Measurements from ENCODE around the gene F10.

F10 gene

GRCh38 chr13:113094410-113094800, 28.2 kb upstream of the F10 start:
- H3K27me3 ChIP-seq (ENCODE audit: insufficient read depth, low read length, poor library complexity, severe bottlenecking) = no peaks in the 10 kb centered on the region
- no peak overlapping the region for H2AFZ ChIP-seq (ENCODE audit: low read length)
- no peaks in the 10 kb centered on the region for H3K9me2 ChIP-seq (replicated peaks; ENCODE audit: low read depth, low read length)
- no peak overlapping the region for H3K9ac ChIP-seq (ENCODE audit: low read depth, low read length, poor library complexity, severe bottlenecking)
- H3F3A ChIP-seq (ENCODE audit: low read depth) = no peaks in the 10 kb centered on the region
- no peaks in the 10 kb centered on the region for H3K4me1 ChIP-seq (ENCODE audit: insufficient read depth, low read length, poor library complexity, severe bottlenecking)
- H4K20me1 ChIP-seq (ENCODE audit: insufficient read depth, low read length, poor library complexity, severe bottlenecking) = no peaks in the 10 kb centered on the region
- no peak overlapping the region for H3K4me2 ChIP-seq (ENCODE audit: low read depth, low read length, poor library complexity, severe bottlenecking)
- H3K4me3 ChIP-seq (ENCODE audit: low read length, poor library complexity, severe bottlenecking) = no peak overlapping the region
- H3K9me3 ChIP-seq (ENCODE audit: insufficient read depth, low read depth, low read length) = no peaks in the 10 kb centered on the region
- H3K36me3 ChIP-seq (ENCODE audit: insufficient read depth, low read length) = no peaks in the 10 kb centered on the region
- TF ChIP-seq, protein P1, sequence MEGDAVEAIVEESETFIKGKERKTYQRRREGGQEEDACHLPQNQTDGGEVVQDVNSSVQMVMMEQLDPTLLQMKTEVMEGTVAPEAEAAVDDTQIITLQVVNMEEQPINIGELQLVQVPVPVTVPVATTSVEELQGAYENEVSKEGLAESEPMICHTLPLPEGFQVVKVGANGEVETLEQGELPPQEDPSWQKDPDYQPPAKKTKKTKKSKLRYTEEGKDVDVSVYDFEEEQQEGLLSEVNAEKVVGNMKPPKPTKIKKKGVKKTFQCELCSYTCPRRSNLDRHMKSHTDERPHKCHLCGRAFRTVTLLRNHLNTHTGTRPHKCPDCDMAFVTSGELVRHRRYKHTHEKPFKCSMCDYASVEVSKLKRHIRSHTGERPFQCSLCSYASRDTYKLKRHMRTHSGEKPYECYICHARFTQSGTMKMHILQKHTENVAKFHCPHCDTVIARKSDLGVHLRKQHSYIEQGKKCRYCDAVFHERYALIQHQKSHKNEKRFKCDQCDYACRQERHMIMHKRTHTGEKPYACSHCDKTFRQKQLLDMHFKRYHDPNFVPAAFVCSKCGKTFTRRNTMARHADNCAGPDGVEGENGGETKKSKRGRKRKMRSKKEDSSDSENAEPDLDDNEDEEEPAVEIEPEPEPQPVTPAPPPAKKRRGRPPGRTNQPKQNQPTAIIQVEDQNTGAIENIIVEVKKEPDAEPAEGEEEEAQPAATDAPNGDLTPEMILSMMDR (conservative IDR thresholded peaks at IDR 0.05; ENCODE audit: low read length) = no peak
- no peak for TF ChIP-seq EZH2phosphoT487 (IDR thresholded peaks at IDR 0.05; ENCODE audit: borderline replicate concordance)
- no peaks in the 10 kb centered on the region for H3K79me2 ChIP-seq (ENCODE audit: insufficient read depth, low read length)

DNA sequence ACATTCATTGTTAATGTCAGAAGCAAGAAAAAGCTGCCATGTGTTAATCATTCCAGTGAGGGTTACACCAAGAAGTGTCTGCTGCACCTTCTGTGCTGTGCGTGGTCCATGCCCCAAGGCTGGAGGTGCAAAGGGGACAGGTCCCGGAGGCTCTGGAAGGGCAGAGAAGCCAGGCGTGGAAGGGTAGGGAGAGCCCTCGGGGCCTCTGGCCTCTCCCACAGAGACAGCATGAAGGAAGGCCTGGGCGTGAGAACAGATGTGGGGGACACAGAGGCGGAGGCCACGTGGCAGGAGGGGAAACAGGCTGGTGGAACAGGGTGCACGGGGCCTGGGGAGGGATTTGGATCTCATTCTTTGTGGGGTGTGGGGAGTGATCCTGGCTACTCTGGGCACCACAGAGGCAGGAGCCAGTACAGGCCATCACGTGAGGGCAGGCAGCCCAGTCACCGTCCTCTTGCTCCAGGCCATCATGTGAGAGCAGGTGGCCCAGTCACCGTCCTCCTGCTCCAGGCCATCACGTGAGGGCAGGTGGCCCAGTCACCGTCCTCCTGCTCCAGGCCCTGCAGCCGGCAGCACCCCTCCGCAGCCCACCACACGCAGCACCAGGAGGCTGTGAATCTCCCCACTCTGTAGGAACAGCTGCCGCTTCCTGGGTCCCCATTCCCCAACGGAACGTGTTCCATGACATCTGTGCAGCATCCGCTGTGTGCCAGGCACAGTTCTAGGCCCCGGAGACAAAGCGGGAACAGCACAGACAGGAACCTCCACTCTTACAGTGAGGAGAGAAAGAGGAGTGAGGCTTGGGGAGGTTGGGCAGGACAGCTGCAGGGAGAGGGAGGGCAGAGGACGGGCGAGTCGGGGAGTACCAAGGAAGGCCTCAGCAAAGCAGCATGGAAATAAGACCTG, 27.2 kb upstream of the F10 start:
- H3K9me3 ChIP-seq (ENCODE audit: insufficient read depth, low read depth, low read length) = no peaks in the 10 kb centered on the region
- H3K4me1 ChIP-seq (ENCODE audit: insufficient read depth, low read length, poor library complexity, severe bottlenecking) = no peaks in the 10 kb centered on the region
- H3K4me3 ChIP-seq (ENCODE audit: low read length, poor library complexity, severe bottlenecking) = no peak overlapping the region
- no peaks in the 10 kb centered on the region for H3F3A ChIP-seq (ENCODE audit: low read depth)
- H3K4me2 ChIP-seq (ENCODE audit: low read depth, low read length, poor library complexity, severe bottlenecking) = no peak overlapping the region
- H3K9me2 ChIP-seq (replicated peaks; ENCODE audit: low read depth, low read length) = no peaks in the 10 kb centered on the region
- no peaks in the 10 kb centered on the region for H3K27me3 ChIP-seq (ENCODE audit: insufficient read depth, low read length, poor library complexity, severe bottlenecking)
- no peak overlapping the region for H3K9ac ChIP-seq (ENCODE audit: low read depth, low read length, poor library complexity, severe bottlenecking)
- H3K79me2 ChIP-seq (ENCODE audit: insufficient read depth, low read length) = no peaks in the 10 kb centered on the region
- TF ChIP-seq, protein P1 (conservative IDR thresholded peaks at IDR 0.05; ENCODE audit: low read length) = no peak
- no peak for TF ChIP-seq EZH2phosphoT487 (IDR thresholded peaks at IDR 0.05; ENCODE audit: borderline replicate concordance)
- no peaks in the 10 kb centered on the region for H3K36me3 ChIP-seq (ENCODE audit: insufficient read depth, low read length)
- H2AFZ ChIP-seq (ENCODE audit: low read length) = no peak overlapping the region
- H4K20me1 ChIP-seq (ENCODE audit: insufficient read depth, low read length, poor library complexity, severe bottlenecking) = no peaks in the 10 kb centered on the region

GRCh38 chr13:113096052-113096744, 26.4 kb upstream of the F10 start:
- Histone ChIP-seq H3K4me2 (ENCODE audit: low read depth, low read length, poor library complexity, severe bottlenecking) (no peak overlapping the region), H3K9me3 (ENCODE audit: insufficient read depth, low read depth, low read length) (no peaks in the 10 kb centered on the region), H3K4me1 (ENCODE audit: insufficient read depth, low read length, poor library complexity, severe bottlenecking) (no peaks in the 10 kb centered on the region)

More at GRCh38 chr13:113096052-113096744, 26.4 kb upstream of the F10 start:
- no peak overlapping the region for H2AFZ ChIP-seq (ENCODE audit: low read length)
- no peak for TF ChIP-seq EZH2phosphoT487 (IDR thresholded peaks at IDR 0.05; ENCODE audit: borderline replicate concordance)
- TF ChIP-seq, protein P1 (conservative IDR thresholded peaks at IDR 0.05; ENCODE audit: low read length) = no peak
- no peaks in the 10 kb centered on the region for H3F3A ChIP-seq (ENCODE audit: low read depth)
- H3K9me2 ChIP-seq (replicated peaks; ENCODE audit: low read depth, low read length) = no peaks in the 10 kb centered on the region
- no peaks in the 10 kb centered on the region for H3K36me3 ChIP-seq (ENCODE audit: insufficient read depth, low read length)
- no peaks in the 10 kb centered on the region for H3K79me2 ChIP-seq (ENCODE audit: insufficient read depth, low read length)
- H3K4me3 ChIP-seq (ENCODE audit: low read length, poor library complexity, severe bottlenecking) = no peak overlapping the region
- H3K27me3 ChIP-seq (ENCODE audit: insufficient read depth, low read length, poor library complexity, severe bottlenecking) = no peaks in the 10 kb centered on the region
- H3K9ac ChIP-seq (ENCODE audit: low read depth, low read length, poor library complexity, severe bottlenecking) = no peak overlapping the region
- H4K20me1 ChIP-seq (ENCODE audit: insufficient read depth, low read length, poor library complexity, severe bottlenecking) = no peaks in the 10 kb centered on the region
